Adipose tissue (tissue), 3 donors: ENCODE measurements around the gene ZNF74. TPM values are rescaled to one million over a fixed set of nuclear protein-coding genes. Genes with fewer than 3 reads are reported as not detected.
"Not testable (repeated sequence)": the region's sequence is repeated elsewhere in the genome, so short reads cannot be mapped to it uniquely, and the experiment has no call there.

ENCODE experiments used
- H3K27ac ChIP-seq: one replicate; pipeline ENCODE4 v1.5.1; 2013; ENCODE audit warnings: low read depth, low read length
- WGBS, 3 donors: extraction: QIAGEN DNeasy Blood & Tissue Kit; methylation state at CpG; one replicate each; pipeline ENCODE4 v1.1.7; 2013; 5-methylcytosine and 5-hydroxymethylcytosine counted together
- polyA plus RNA-seq, 3 donors: library from polyadenylated mRNA; stranded (reverse); fragments of 200-250 nt; gene quantifications; one replicate each; pipeline ENCODE4 v1.2.3, GENCODE V29; 2013
- donor health status: healthy with polysubstance abuse.
- donor health status: Bipolar disorder and iron deficiency.
- donor health status: healthy.

Gene ZNF74
- 1 to 10 TPM; 2.3 to 4.5 (median 2.5) TPM for polyA plus RNA-seq

DNA sequence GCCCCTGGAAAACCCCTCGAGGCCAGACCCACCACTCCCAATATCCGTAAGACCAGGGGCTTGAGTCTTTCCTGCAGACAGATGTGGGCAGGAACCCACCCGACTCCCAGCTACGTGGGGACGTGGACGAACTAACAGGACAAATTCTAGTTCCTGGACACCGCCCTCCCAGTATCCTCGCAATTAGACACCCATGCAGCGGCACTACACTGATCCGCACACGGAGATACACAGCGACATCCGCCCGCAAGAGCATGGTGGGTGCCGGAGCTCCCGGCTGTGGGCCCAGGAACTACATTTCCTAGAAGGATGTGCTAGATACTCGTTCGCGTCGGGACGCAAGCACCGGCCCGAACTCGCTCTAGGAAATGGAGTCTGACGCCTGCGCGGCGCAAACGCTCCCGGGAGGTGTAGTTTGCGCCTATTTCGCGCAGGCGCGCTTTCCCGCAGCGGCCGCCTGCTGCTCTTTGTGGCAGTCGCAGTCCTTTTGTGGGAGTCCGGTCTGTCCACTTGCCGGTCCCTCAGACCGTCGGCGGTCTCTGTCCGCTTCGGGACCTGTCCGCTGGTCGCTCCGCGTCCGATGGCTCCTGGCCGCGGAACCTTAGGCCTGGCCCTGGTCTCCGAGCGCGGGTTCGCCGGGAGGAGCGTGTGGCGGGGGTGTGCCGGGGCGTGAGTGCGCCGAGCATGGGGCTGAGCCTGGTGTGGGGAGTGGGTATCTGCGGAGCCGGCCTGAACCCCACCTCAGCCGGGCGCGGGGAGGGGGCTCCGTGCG, at the start of gene ZNF74:
Gene ZNF74, plus strand, starts transcription at position 447 of the 772 bp plus-strand sequence. CDS start 478 bp downstream, outside the sequence.
- no peak within 1 kb of the TSS for H3K27ac ChIP-seq

GRCh38 chr22:20346553-20346952, 47.4 kb upstream of the ZNF74 start:
- 81 to 83% (median 83%) methylated on average over 3 of the region's 7 CpGs for WGBS, 3 donors
- H3K27ac ChIP-seq: not testable (repeated sequence)

More for the DNA sequence above, at the start of gene ZNF74:
- WGBS, 3 donors: 1% methylated on average over 71 of the region's 71 CpGs

GRCh38 chr22:20352536-20352935, 41.4 kb upstream of the ZNF74 start:
- not testable (repeated sequence) for H3K27ac ChIP-seq
- whole genome bisulfite sequencing, 3 donors: 76 to 86% (median 78%) methylated on average over 4 to 6 of the region's 6 CpGs

GRCh38 chr22:20354238-20354975, 39.5 kb upstream of the ZNF74 start:
- WGBS, 3 donors: 94 to 96% (median 94%) methylated on average over 79 to 81 of the region's 81 CpGs
- H3K27ac ChIP-seq: no peak overlapping the region

DNA sequence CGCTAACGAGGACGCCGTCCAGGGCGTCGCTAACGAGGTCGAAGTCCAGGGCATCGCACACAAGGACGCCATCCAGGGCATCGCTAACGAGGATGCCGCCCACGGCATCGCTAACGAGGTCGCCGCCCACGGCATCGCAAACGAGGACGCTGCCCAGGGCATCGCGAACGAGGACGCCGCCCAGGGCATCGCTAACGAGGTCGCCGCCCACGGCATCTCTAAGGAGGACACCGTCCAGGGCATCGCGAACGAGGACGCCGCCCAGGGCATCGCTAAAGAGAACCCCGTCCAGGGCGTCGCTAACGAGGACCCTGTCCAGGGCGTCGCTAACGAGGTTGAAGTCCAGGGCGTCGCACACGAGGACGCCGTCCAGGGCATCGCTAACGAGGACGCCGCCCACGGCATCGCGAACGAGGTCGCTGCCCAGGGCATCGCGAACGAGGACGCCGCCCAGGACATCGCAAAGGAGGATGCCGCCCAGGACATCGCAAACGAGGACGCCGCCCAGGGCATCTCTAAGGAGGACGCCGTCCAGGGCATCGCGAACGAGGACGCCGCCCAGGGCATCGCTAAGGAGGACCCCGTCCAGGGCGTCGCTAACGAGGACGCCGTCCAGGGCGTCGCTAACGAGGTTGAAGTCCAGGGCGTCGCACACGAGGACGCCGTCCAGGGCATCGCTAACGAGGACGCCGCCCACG, 37.9 kb upstream of the ZNF74 start:
- not testable (repeated sequence) for H3K27ac ChIP-seq
- 94 to 96% (median 95%) methylated on average over 84 to 94 of the region's 98 CpGs for WGBS, 3 donors

DNA sequence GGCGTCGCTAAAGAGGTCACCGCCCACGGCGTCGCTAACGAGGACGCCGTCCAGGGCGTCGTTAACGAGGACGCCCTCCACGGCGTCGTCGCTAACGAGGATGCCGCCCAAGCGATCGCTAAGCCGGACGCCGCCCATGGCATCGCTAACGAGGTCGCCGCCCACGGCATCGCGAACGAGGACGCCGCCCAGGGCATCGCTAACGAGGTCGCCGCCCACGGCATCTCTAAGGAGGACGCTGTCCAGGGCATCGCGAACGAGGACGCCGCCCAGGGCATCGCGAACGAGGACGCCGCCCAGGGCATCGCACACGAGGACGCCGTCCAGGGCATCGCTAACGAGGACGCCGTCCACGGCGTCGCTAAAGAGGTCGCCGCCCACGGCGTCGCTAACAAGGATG, 37.0 kb upstream of the ZNF74 start:
- WGBS, 3 donors: 90 to 96% (median 95%) methylated on average over 18 to 66 of the region's 66 CpGs
- not testable (repeated sequence) for H3K27ac ChIP-seq

DNA sequence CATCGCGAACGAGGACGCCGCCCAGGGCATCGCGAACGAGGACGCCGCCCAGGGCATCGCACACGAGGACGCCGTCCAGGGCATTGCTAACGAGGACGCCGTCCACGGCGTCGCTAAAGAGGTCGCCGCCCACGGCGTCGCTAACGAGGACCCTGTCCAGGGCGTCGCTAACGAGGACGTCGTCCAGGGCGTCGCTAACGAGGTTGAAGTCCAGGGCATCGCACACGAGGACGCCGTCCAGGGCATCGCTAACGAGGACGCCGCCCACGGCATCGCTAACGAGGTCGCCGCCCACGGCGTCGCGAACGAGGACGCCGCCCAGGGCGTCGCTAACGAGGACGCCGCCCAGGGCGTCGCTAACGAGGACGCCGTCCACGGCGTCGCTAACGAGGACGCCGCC, 36.0 kb upstream of the ZNF74 start:
- H3K27ac ChIP-seq: not testable (repeated sequence)
- WGBS, 3 donors: 95 to 97% (median 96%) methylated on average over 45 to 54 of the region's 70 CpGs

- not testable (repeated sequence) for H3K27ac ChIP-seq
- WGBS, 3 donors: 94 to 97% (median 94%) methylated on average over 59 to 103 of the region's 103 CpGs
These were observed 35.3 kb upstream of the ZNF74 start for GRCh38 chr22:20358503-20359239.

- WGBS, 3 donors: 92 to 95% (median 95%) methylated on average over 55 to 60 of the region's 60 CpGs
- not testable (repeated sequence) for H3K27ac ChIP-seq
These were observed 33.7 kb upstream of the ZNF74 start for GRCh38 chr22:20360261-20360660.

DNA sequence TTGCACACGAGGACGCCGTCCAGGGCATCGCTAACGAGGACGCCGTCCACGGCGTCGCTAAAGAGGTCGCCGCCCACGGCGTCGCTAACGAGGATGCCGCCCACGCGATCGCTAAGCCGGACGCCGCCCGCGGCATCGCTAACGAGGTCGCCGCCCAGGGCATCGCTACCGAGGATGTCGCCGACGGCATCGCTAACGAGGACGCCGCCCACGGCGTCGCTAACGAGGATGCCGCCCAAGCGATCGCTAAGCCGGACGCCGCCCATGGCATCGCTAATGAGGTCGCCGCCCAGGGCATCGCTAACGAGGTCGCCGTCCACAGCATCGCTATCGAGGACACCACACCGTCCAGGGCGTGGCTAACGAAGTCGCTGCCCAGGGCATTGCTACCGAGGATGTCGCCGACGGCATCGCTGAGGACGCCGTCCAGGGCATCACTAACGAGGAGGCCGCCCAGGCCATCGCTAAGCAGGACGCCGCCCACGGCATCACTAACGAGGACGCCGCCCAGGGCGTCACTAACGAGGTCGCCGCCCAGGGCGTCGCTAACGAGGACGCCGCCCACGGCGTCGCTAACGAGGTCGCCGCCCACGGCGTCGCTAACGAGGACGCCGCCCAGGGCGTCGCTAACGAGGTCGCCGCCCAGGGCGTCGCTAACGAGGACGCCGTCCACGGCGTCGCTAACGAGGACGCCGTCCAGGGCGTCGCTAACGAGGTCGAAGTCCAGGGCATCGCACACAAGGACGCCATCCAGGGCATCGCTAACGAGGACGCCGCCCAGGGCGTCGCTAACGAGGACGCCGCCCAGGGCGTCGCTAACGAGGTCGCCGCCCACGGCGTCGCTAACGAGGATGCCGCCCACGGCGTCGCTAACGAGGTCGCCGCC, 32.8 kb upstream of the ZNF74 start:
- 94 to 97% (median 95%) methylated on average over 100 to 140 of the region's 145 CpGs for WGBS, 3 donors
- H3K27ac ChIP-seq: not testable (repeated sequence)

DNA sequence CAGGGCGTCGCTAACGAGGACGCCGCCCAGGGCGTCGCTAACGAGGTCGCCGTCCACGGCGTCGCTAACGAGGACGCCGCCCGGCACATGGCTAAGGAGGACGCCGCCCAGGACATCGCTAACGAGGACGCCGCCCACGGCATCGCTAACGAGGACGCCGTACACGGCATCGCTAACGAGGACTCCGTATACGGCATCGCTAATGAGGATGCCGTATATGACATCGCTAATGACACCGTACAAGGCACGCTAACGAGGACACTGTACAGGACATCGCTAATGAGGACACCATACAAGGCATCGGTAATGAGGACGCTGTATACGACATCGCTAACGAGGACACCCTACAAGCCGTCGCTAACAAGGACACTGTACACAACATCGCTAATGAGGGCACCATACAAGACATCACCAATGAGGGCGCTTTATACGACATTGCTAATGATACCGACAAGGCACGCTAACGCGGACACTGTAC, 32.2 kb upstream of the ZNF74 start:
- not testable (repeated sequence) for H3K27ac ChIP-seq
- 94 to 95% (median 95%) methylated on average over 53 to 54 of the region's 54 CpGs for WGBS, 3 donors

DNA sequence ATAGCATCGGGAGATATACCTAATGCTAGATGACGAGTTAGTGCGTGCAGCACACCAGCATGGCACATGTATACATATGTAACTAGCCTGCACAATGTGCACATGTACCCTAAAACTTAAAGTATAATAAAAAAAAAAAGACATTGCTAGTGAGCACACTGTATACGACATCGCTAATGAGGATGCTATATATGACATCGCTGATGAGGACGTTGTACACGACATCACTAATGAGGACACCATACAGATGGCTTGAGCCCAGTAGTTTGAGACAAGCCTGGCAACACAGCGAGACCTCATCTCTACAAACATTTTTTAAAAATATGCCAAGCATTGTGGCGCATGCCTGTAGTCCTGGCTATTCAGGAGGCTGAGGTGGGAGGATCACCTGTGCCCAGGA, 31.5 kb upstream of the ZNF74 start:
- WGBS, 3 donors: 94 to 96% (median 94%) methylated on average over 10 of the region's 10 CpGs
- H3K27ac ChIP-seq: not testable (repeated sequence)

DNA sequence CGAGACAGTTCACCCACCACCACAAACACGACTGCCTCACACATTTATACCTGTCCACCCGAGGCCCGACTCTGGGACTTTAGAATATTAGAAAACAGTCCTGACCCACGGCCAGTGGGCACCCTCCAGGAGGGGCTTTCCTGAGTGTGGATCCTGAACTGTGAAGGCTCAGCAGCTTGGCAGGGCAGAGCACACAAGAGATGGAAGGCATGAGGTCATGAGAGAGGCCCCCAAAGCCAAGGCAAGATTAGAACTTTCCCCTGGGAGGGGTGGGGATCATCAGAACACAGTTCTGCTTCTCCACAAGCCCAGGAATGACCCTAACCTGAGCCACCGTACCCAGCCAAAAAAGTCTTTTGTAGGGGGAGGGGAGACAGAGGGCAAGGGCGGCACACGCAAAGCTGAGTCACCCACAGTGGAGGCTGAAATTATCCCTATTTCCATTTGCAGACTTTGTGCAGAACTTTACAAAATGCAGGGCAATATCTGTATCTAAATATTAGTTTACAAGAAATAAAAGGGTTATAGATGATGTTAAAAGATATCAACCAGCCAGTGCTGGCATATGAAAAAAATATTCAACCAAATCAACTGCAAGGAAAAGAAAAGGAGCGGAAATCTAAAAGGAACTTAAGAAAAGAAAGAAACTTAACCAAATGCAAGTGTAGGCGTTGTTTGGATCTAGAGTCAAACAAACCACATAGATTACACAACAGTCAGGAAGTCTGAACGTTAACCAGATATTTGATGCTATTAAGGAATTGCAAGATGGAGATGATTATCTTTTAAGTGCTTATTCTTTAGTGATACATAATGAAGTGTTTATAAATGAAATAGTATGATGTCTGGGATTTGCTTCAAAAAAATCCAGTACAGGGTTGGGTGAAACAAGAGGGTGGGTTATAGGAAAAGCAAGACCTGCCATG, 29.4 kb upstream of the ZNF74 start:
- WGBS, 3 donors: 50 to 63% (median 55%) methylated on average over 11 of the region's 11 CpGs
- H3K27ac ChIP-seq: not testable (repeated sequence)

DNA sequence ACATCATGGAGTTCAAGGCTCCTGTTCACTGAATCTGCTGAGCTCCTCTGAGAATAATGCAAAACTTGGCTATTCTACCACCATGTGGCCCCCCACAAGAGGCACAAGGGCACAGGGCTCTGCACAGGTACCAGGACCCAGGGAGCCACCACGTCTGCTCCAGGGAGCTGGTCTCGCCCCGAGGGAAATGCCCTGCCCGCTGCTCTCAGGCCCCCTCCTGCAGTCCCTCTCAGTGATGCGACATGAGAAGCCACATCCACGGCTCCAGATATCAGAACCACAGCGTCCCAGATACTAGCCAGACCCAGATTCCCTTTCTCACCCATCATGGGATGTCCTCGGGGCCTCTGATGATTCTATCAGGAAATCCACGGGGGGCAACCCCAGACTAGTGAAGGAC, 27.1 kb upstream of the ZNF74 start:
- 82 to 86% (median 83%) methylated on average over 9 of the region's 9 CpGs for WGBS, 3 donors
- not testable (repeated sequence) for H3K27ac ChIP-seq

GRCh38 chr22:20368875-20369274, 25.1 kb upstream of the ZNF74 start:
- WGBS, 3 donors: 93 to 97% (median 93%) methylated on average over 9 of the region's 9 CpGs
- not testable (repeated sequence) for H3K27ac ChIP-seq

GRCh38 chr22:20371687-20372086, 22.3 kb upstream of the ZNF74 start:
- WGBS, 3 donors: no CpG with 5 or more reads among the region's 6 CpGs
- H3K27ac ChIP-seq: not testable (repeated sequence)
